ENCODE results near the gene FAM241B. TPM values are rescaled to one million over a fixed set of nuclear protein-coding genes. Genes with fewer than 3 reads are reported as not detected.

Gene FAM241B
- total RNA-seq, 4 donors from 2014 or later, result 0.35 to 5.4 TPM; not detected in 2

GRCh38 chr10:69681436-69681835 is 51.4 kb downstream of the FAM241B start:
- H3K36me3 ChIP-seq, result no peaks in the 10 kb centered on the region
- intact Hi-C loops (cut with DNase I; ENCODE audit: low total_unique reads), result no loop called here
- DNase-seq, result no peak

GRCh38 chr10:69682955-69683474 is 53.0 kb downstream of the FAM241B start:
- no peak for TF ChIP-seq POLR2A (IDR thresholded peaks at IDR 0.05)
- no peak for TF ChIP-seq CTCF (IDR thresholded peaks at IDR 0.05)
- Histone ChIP-seq H3K4me3 (no peak overlapping the region), H3K27ac (no peak overlapping the region), H3K9me3 (no peaks in the 10 kb centered on the region), H3K4me1 (peaks cover 0 to 8% of the 10 kb centered on the region in 2 donors), H3K27me3 (no peaks in the 10 kb centered on the region), H3K36me3 (no peaks in the 10 kb centered on the region)
- no peak for DNase-seq
- intact Hi-C loops (cut with DNase I; ENCODE audit: low total_unique reads), result no loop called here

More at GRCh38 chr10:69681436-69681835, 51.4 kb downstream of the FAM241B start:
- Histone ChIP-seq H3K27ac (no peak overlapping the region), H3K9me3 (no peaks in the 10 kb centered on the region), H3K4me1 (peaks cover 0 to 5% of the 10 kb centered on the region in 2 donors), H3K4me3 (no peak overlapping the region), H3K27me3 (no peaks in the 10 kb centered on the region)
- no peak for TF ChIP-seq CTCF (IDR thresholded peaks at IDR 0.05)
- TF ChIP-seq POLR2A (IDR thresholded peaks at IDR 0.05), result no peak

Other genes starting within 250 kb of the FAM241B start
- 10 to 100 TPM in 2 of 4 donors, 1 to 10 TPM in 1, under 1 TPM in 1; 0.28 to 35.0 (median 13.8) TPM for gene TACR2, start 213.3 kb upstream of the FAM241B start, total RNA-seq
- 10 to 100 TPM; 17.2 to 58.1 (median 24.4) TPM for gene TSPAN15, start 178.8 kb upstream of the FAM241B start, total RNA-seq
- gene NEUROG3, start 56.8 kb upstream of the FAM241B start, total RNA-seq, result not detected
- 10 to 100 TPM in 1 of 4 donors, 1 to 10 TPM in 2, not detected in 1; 2.1 to 13.9 (median 3.6) TPM for gene COL13A1, start 171.7 kb downstream of the FAM241B start, total RNA-seq

Measured in uterus (tissue), 4 donors.